GM19397 (cell line): ENCODE data around the gene KCTD14.
A peak's percentile ranks its signal among the peaks of the same experiment; 100 is the strongest.
"Not testable (repeated sequence)": the region's sequence is repeated elsewhere in the genome, so short reads cannot be mapped to it uniquely, and the experiment has no call there.

ENCODE experiments used
- ATAC-seq: cut with Tn5 transposase; IDR thresholded peaks from one replicate; pipeline ENCODE4 v1.9.1; 2021; ENCODE audit warnings: mild to moderate bottlenecking, moderate library complexity; ENCODE audit not compliant: unreplicated experiment

The KCTD14 gene

GRCh38 chr11:78025378-78025777 is 2.3 kb upstream of the KCTD14 start:
- ATAC-seq: no peak

DNA sequence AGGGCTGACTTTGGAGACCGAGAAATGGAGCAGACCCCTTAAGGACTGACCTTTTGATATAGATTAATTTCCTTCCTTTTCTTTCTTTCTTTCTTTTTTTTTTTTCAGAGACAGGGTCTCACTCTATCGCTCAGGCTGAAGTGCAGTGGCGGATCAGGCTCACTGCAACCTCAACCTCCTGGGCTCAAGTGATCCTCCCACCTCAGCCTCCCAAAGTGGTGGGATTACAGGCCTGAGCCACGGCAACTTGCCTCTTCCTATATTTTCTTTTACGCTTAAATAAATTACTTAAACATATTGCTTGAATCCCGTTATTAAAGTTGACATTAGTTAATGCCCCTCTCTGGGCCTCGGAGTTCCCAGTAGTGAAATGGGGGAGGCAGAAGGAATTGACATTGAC is 350 bp upstream of the KCTD14 start:
- ATAC-seq: no peak

DNA sequence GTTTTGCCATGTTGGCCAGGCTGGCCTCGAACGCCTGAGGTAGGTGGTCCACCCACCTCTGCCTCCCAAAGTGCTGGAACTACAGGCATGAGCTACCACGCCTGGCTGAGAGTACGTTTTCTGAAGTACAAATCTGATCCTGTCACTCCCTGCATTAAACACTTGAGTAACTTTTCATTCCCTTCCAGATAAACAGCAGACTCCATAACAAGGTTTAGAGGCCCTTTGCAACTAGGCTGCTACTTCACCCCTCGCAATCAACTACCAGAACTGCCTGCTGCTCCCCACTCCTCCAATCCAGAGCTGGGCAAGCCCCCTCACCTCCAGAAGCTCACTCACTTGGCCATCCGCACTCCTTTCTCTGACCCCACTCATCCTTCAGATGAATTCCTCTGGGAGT is 1.5 kb downstream of the KCTD14 start:
- ATAC-seq: no peak

GRCh38 chr11:78020246-78020645 is 2.8 kb downstream of the KCTD14 start:
- no peak for ATAC-seq

- ATAC-seq: no peak
Observed at GRCh38 chr11:78019808-78020207, 3.3 kb downstream of the KCTD14 start.

DNA sequence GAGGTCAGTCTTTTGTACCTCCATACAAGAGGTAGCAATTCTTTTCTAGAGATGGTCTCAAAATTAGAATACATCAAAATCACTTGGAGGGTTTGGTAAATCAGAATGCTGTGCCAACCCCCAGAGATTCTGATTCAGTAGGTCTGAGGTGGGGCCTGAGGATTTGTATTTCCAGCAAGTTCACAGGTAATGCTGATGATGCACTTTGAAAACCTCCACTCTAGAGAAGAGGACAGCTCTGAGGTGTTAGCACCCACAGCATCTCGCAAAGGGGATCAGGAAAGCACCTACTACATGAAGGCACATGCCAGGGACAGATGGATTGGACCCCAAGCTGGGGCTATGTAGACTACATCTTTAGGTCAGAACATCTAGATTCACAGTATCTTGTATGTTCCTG is 7.2 kb downstream of the KCTD14 start:
- no peak for ATAC-seq

- not testable (repeated sequence) for ATAC-seq
Observed at GRCh38 chr11:78014937-78015520, 8.0 kb downstream of the KCTD14 start.

- no peak for ATAC-seq
Observed at GRCh38 chr11:78011301-78011700, 11.8 kb downstream of the KCTD14 start.

- ATAC-seq: no peak
Observed at GRCh38 chr11:78010755-78011154, 12.3 kb downstream of the KCTD14 start.

DNA sequence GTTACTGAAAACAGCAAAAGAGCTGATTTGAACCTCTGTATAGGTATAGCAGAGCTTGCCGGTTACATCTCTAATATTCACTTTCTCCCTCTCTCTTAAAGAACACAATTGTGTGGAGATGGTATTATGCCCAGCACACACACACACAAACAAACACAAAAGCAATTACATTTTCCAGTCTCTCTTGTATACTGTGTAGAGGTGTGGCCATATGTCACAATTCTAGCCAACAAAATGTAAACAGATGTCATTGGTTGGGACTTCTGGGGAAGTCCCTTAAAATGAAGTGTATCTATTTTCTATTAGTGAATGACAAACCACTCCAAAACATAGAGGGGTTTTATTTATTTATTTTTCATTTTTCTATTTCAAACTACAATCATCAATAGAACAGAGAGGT is 12.8 kb downstream of the KCTD14 start:
- ATAC-seq: no peak

DNA sequence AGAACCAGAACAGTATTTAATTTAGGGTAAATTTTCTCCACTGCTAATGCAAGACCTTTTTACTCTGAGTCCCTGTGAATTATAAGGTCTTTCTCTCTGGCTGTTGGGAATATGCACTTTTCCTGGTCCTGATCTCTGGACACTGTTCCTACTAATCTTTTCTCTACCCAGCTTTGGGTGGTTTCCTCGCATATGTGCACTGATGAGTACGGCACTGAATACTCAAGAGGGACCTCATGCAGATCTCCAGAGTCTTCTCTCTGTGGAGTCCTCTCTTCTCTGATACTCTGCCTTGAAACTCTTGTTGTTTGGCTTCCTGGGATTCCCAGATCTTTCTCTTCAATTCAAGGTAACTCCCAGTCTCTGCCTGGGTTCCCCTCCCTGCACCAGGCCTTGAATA is 14.0 kb downstream of the KCTD14 start:
- ATAC-seq: no peak

DNA sequence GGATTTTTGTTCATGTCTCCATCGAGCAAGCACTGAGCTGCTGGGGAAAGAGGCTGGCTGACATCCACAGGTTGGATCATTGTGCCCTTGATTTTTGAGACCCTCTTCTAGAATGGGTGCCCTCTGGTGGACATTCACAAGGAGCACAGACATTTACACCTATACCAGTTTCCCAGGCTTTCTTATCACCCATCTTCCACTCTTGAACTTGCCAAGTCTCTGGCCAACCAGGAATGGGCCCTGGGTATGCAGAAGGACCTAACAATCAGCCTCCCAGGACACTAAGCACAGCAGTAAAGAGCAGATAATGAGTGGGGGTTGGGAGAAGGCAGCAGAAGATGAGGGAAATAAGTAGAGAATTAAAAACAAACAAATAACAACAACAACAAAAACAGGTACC is 22.9 kb downstream of the KCTD14 start:
- ATAC-seq: no peak

DNA sequence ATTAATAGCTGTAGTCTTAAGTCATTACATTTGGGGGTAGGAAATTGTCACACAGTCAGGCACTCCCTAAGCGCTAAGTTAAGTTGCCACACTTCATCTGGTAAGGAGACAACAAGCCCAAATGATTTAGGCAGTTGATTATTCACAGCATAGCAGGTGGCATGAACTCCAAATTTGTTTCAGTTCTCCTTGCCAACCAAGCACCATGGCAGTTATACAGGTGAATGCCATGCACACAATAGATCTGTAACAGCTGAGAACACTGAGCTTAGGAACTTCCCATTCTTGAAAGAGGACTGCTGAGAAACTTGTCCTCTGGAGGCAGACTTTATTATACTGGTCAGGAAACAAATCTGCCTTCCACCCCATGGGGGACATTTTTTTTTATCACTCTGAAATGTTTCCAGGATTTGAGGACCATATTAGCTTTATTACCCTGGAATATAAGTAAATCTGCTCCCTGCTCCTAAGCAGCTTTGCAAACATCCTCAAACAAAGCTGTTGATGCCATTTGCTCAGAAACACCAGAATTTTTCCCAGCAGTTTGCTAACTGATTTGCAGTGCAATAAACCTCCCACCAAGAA is 23.5 kb downstream of the KCTD14 start:
- no peak for ATAC-seq

GRCh38 chr11:77994434-77995362 is 28.4 kb downstream of the KCTD14 start, which contains the start of gene INTS4:
TSS of gene INTS4 (minus strand) at chr11:77994668. CDS start at chr11:77994643, 25 bp downstream.
- peak; percentile 99 for ATAC-seq

GRCh38 chr11:77993902-77994301 is 29.2 kb downstream of the KCTD14 start:
- ATAC-seq: no peak

DNA sequence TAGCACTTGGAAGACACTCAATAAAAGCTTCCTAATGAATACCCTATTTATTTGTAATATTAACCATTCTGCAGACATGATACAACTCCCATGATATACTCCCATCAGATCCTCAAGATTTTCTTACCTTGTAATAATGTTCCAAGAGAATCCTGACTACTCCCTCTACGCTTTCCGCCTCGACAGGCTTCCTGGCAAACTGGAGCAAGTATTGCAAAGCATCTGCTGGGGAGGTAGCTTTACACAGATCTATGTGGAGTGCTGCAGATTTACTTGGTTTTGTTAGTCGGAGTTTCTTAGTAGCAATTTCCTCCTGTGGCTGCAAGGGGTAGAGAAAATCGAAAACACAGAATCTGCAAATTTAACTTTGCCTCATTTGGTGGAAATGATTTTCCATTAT is 32.1 kb downstream of the KCTD14 start:
- ATAC-seq: no peak

DNA sequence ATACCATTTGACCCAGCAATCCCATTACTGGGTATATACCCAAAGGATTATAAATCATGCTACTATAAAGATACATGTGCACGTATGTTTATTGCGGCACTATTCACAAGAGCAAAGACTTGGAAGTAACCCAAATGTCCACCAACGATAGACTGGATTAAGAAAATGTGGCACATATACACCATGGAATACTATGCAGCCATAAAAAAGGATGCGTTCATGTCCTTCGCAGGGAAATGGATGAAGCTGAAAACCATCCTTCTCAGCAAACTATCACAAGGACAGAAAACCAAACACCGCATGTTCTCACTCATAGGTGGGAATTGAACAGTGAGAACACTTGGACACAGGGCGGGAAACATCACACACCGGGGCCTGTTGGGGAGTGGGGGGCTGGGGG is 36.6 kb downstream of the KCTD14 start:
- not testable (repeated sequence) for ATAC-seq

- ATAC-seq: no peak
Observed at GRCh38 chr11:77981346-77981947, 41.6 kb downstream of the KCTD14 start.

- peak; percentile 58 for ATAC-seq
Observed at GRCh38 chr11:77968337-77968736, 54.7 kb downstream of the KCTD14 start.

DNA sequence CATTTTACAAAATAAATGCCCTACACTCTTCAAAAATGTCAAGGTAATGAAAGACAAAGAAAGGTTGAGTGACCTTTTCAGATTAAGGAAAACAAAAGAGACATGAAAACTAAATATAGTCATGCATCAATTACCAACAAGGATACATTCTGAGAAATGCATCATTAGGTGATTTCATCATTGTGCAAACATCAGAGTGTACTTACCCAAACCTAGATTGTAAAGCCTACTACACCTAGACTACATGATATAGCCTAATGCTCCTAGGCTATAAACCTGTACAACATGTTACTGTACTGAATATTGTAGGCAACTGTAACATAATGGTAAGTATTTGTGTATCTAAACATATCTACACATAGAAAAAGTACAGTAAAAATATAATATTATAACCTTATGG is 55.3 kb downstream of the KCTD14 start:
- ATAC-seq: no peak

GRCh38 chr11:77967121-77967520 is 56.0 kb downstream of the KCTD14 start:
- no peak for ATAC-seq

DNA sequence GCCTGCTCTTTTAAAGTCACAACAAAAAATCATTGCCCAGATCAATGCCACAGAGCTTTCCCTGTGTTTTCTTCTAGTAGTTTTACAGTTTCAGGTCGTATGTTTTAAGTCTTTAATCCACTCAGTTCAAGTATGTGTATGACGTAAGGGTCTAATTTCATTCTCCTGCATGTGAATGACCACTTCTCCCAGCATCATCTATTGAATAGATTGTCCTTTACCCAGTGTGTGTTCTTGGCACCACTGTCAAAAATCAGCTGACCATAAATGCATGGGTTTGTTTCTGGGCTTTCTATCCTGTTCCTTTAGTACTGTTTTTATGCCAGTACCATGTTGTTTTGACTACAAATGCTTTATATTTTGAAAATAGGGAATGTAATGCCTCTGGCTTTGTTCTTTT is 56.7 kb downstream of the KCTD14 start:
- no peak for ATAC-seq
